ENCODE data around the gene TCERG1. TPM values are rescaled to one million over a fixed set of nuclear protein-coding genes. Genes with fewer than 3 reads are reported as not detected.

Gene TCERG1
- polyA plus RNA-seq, 1 of the 3 experiments (the other 2 are of a cell fraction) = 38.5 TPM

GRCh38 chr5:146494656-146495055, 47.5 kb downstream of the TCERG1 start:
- DNase-seq = no peak
- ChIA-PET POLR2A (no interaction called here), CTCF (no interaction called here)
- WGBS (ENCODE audit: low lambda C conversion rate) = 90% methylated on average over 2 of the region's 2 CpGs
- no peaks in the 10 kb centered on the region for H3K27me3 ChIP-seq (ENCODE audit: insufficient read depth)
- no peak overlapping the region for H3K27ac ChIP-seq (ENCODE audit: low read depth in 2 of 2, low read length in 1 of 2)
- no peaks in the 10 kb centered on the region for H3K9me3 ChIP-seq
- no peak for TF ChIP-seq YY1 (IDR thresholded peaks at IDR 0.05; ENCODE audit: low read depth)
- no peak for TF ChIP-seq CTCF (IDR thresholded peaks at IDR 0.05)
- no peak for TF ChIP-seq MEF2A (IDR thresholded peaks at IDR 0.05; ENCODE audit: borderline replicate concordance, low read depth)
- no peaks in the 10 kb centered on the region for H4K20me1 ChIP-seq (ENCODE audit: insufficient read depth)
- H3K4me2 ChIP-seq = no peak overlapping the region
- H3K4me1 ChIP-seq (ENCODE audit: control insufficient read depth in 1 of 2, insufficient read depth in 2 of 2, low read depth in 1 of 2, low read length in 1 of 2) = peaks cover 0 to 3% of the 10 kb centered on the region in 2 experiments; a peak in 3 of 4 replicates
- no peak overlapping the region for H3K9ac ChIP-seq
- no peak overlapping the region for H3K4me3 ChIP-seq (ENCODE audit: low read depth in 2 of 2, low read length in 1 of 2)
- peaks cover 55 to 61% of the 10 kb centered on the region in 2 experiments for H3K36me3 ChIP-seq (replicated peaks in 1 of 2; ENCODE audit: control insufficient read depth in 1 of 2, insufficient read depth in 2 of 2, low read length in 1 of 2)
- H2AFZ ChIP-seq (ENCODE audit: low read depth) = no peak overlapping the region
- peaks cover 8% of the 10 kb centered on the region; the same call in 1 of the 2 replicates for H3K79me2 ChIP-seq (ENCODE audit: insufficient read depth)
- H3F3A ChIP-seq (replicated peaks; ENCODE audit: insufficient read depth) = peaks cover 13% of the 10 kb centered on the region
- H3K9me2 ChIP-seq = no peaks in the 10 kb centered on the region

GRCh38 chr5:146499680-146500079, 52.5 kb downstream of the TCERG1 start:
- no peak for DNase-seq
- CTCF ChIA-PET = interaction anchor here (0.6 to 2.3 kb wide), 2 partner anchors 23 to 466 kb away, joined by 3 to 5 read pairs; no protein-coding TSS in a partner anchor
- no peaks in the 10 kb centered on the region for H3K9me3 ChIP-seq
- H3K4me3 ChIP-seq (ENCODE audit: low read depth in 2 of 2, low read length in 1 of 2) = no peak overlapping the region
- no peak overlapping the region for H3K4me2 ChIP-seq
- peaks cover 0 to 3% of the 10 kb centered on the region in 2 experiments; a peak in 3 of 4 replicates for H3K4me1 ChIP-seq (ENCODE audit: control insufficient read depth in 1 of 2, insufficient read depth in 2 of 2, low read depth in 1 of 2, low read length in 1 of 2)
- POLR2A ChIA-PET = no interaction called here
- TF ChIP-seq PBX3 (IDR thresholded peaks at IDR 0.05) = peak; percentile 74
- TF ChIP-seq SIN3A (IDR thresholded peaks at IDR 0.05; ENCODE audit: borderline replicate concordance, low read depth, low read length) = no peak
- no peak overlapping the region for H3K27ac ChIP-seq (ENCODE audit: low read depth in 2 of 2, low read length in 1 of 2)
- no peak overlapping the region for H3K9ac ChIP-seq
- 97% methylated on average over 4 of the region's 4 CpGs for WGBS (ENCODE audit: low lambda C conversion rate)
- H4K20me1 ChIP-seq (ENCODE audit: insufficient read depth) = no peaks in the 10 kb centered on the region
- peaks cover 47 to 78% of the 10 kb centered on the region in 2 experiments for H3K36me3 ChIP-seq (replicated peaks in 1 of 2; ENCODE audit: control insufficient read depth in 1 of 2, insufficient read depth in 2 of 2, low read length in 1 of 2)
- H3K9me2 ChIP-seq = no peaks in the 10 kb centered on the region
- H3K27me3 ChIP-seq (ENCODE audit: insufficient read depth) = no peaks in the 10 kb centered on the region
- no peak overlapping the region for H2AFZ ChIP-seq (ENCODE audit: low read depth)
- H3K79me2 ChIP-seq (ENCODE audit: insufficient read depth) = peaks cover 27% of the 10 kb centered on the region; the same call in 1 of the 2 replicates
- peaks cover 4% of the 10 kb centered on the region for H3F3A ChIP-seq (replicated peaks; ENCODE audit: insufficient read depth)

- Histone ChIP-seq H4K20me1 (ENCODE audit: insufficient read depth) (no peaks in the 10 kb centered on the region), H3K36me3 (replicated peaks in 1 of 2; ENCODE audit: control insufficient read depth in 1 of 2, insufficient read depth in 2 of 2, low read length in 1 of 2) (peaks cover 80 to 88% of the 10 kb centered on the region in 2 experiments)
Measured at GRCh38 chr5:146507428-146507827, 60.3 kb downstream of the TCERG1 start.

More at GRCh38 chr5:146507428-146507827, 60.3 kb downstream of the TCERG1 start:
- Histone ChIP-seq H3F3A (replicated peaks; ENCODE audit: insufficient read depth) (peaks cover 4% of the 10 kb centered on the region), H3K9me3 (no peaks in the 10 kb centered on the region), H3K9me2 (no peaks in the 10 kb centered on the region), H3K79me2 (ENCODE audit: insufficient read depth) (peaks cover 11% of the 10 kb centered on the region; the same call in 1 of the 2 replicates), H3K4me1 (ENCODE audit: control insufficient read depth in 1 of 2, insufficient read depth in 2 of 2, low read depth in 1 of 2, low read length in 1 of 2) (no peaks in the 10 kb centered on the region), H3K4me2 (no peak overlapping the region), H3K9ac (no peak overlapping the region), H3K27me3 (ENCODE audit: insufficient read depth) (no peaks in the 10 kb centered on the region), H2AFZ (ENCODE audit: low read depth) (no peak overlapping the region), H3K4me3 (ENCODE audit: low read depth in 2 of 2, low read length in 1 of 2) (no peak overlapping the region), H3K27ac (ENCODE audit: low read depth in 2 of 2, low read length in 1 of 2) (no peak overlapping the region)
- ChIA-PET POLR2A (no interaction called here), CTCF (interaction anchor here (1.1 kb wide), 1 partner anchor 26 kb away, joined by 3 read pairs; no protein-coding TSS in a partner anchor)
- WGBS (ENCODE audit: low lambda C conversion rate) = 100% methylated on average over 5 of the region's 5 CpGs
- TF ChIP-seq IRF3 (IDR thresholded peaks at IDR 0.05; ENCODE audit: low read depth, low read length) (no peak), TAF1 (IDR thresholded peaks at IDR 0.05; ENCODE audit: borderline replicate concordance, low read depth, low read length) (no peak)
- no peak for DNase-seq

Measured in SK-N-SH (cell line).